HepG2 (cell line): ENCODE data around the gene IQCK. TPM values are rescaled to one million over a fixed set of nuclear protein-coding genes. Genes with fewer than 3 reads are reported as not detected.

Experiments used
- ATRX ChIP-seq: sonication (generic); formaldehyde crosslinking; IDR thresholded peaks from 2 replicates; pipeline ENCODE4 v1.4.0; 2020; ENCODE audit warnings: missing genetic modification reagents, borderline replicate concordance
- ELF1 ChIP-seq: sonication (generic); formaldehyde crosslinking; IDR thresholded peaks from 2 replicates; pipeline ENCODE4 v1.4.0; 2020; ENCODE audit warnings: missing genetic modification reagents
- GTF3A ChIP-seq: sonication (generic); formaldehyde crosslinking; conservative IDR thresholded peaks from 2 replicates; pipeline ENCODE4 v1.4.0; 2020; ENCODE audit warnings: mild to moderate bottlenecking, missing genetic modification reagents
- KAT2B ChIP-seq: fragments of 150-350 bp; IDR thresholded peaks from 2 replicates; pipeline ENCODE4 v1.6.1; 2014; ENCODE audit warnings: low read depth, low read length, borderline replicate concordance
- ZNF788 ChIP-seq: sonication (generic); formaldehyde crosslinking; IDR thresholded peaks from 2 replicates; pipeline ENCODE4 v1.5.0; 2020; ENCODE audit warnings: mild to moderate bottlenecking, missing genetic modification reagents, borderline replicate concordance
- ZSCAN31 ChIP-seq: sonication (generic); formaldehyde crosslinking; IDR thresholded peaks from 2 replicates; pipeline ENCODE4 v1.5.0; 2020; ENCODE audit warnings: low read depth, mild to moderate bottlenecking, missing genetic modification reagents
- polyA plus RNA-seq, 8 experiments: library from polyadenylated mRNA; depleted of rRNA in 3 of 8; stranded (reverse) in 7 of 8; unstranded in 1 of 8; fragments of >200 nt; fragmentation: Illumina TruSeq in 4 of 8; extraction: Trizol in 4 of 8; gene quantifications; 2 replicates each; pipeline versions ENCODE4 v1.2.1 to v1.2.3, GENCODE V29; 2011 to 2016; ENCODE audit warnings: low read depth in 4 of 8, missing spikeins in 1 of 8, mixed read lengths in 1 of 8; ENCODE audit not compliant: insufficient read depth in 1 of 8
- total RNA-seq, 5 experiments: library from RNA; depleted of rRNA; stranded (reverse); fragments of >200 nt; fragmentation: Illumina TruSeq; extraction: Trizol; gene quantifications; 2 replicates each; pipeline ENCODE4 v1.2.3, GENCODE V29; 2016; ENCODE audit warnings: low read depth in 1 of 5
- TF ChIP-seq, protein P1 (sequence below): conservative IDR thresholded peaks from 2 replicates; pipeline ENCODE4 v1.6.1; 2018; ENCODE audit warnings: missing genetic modification reagents
- TF ChIP-seq, protein P2 (sequence below): sonication (generic); formaldehyde crosslinking; IDR thresholded peaks from 2 replicates; pipeline ENCODE4 v1.9.0; 2021; ENCODE audit warnings: missing genetic modification reagents, borderline replicate concordance
- TF ChIP-seq, protein P3 (sequence below): sonication (generic); formaldehyde crosslinking; conservative IDR thresholded peaks from 2 replicates; pipeline ENCODE4 v1.8.0; 2022; ENCODE audit warnings: low read depth, missing genetic modification reagents
- TF ChIP-seq, protein P4 (sequence below): sonication (generic); formaldehyde crosslinking; conservative IDR thresholded peaks from 2 replicates; pipeline ENCODE4 v1.4.0; 2020; ENCODE audit warnings: missing genetic modification reagents
- TF ChIP-seq, protein P5 (sequence below): sonication (generic); formaldehyde crosslinking; IDR thresholded peaks from 2 replicates; pipeline ENCODE4 v1.4.0; 2020; ENCODE audit warnings: missing genetic modification reagents
- TF ChIP-seq, protein P6 (sequence below): IDR thresholded peaks from 2 replicates; pipeline ENCODE4 v1.6.1; 2016; ENCODE audit warnings: low read depth, control low read depth
- TF ChIP-seq, protein P7 (sequence below): sonication (generic); formaldehyde crosslinking; IDR thresholded peaks from 2 replicates; pipeline ENCODE4 v1.4.0; 2020; ENCODE audit warnings: missing genetic modification reagents

Gene IQCK
- total and polyA plus RNA-seq, 2 of the 13 experiments (the other 11 are each of a cell fraction or from before 2014, with no cell fraction given) = 5.1 to 7.3 TPM

DNA sequence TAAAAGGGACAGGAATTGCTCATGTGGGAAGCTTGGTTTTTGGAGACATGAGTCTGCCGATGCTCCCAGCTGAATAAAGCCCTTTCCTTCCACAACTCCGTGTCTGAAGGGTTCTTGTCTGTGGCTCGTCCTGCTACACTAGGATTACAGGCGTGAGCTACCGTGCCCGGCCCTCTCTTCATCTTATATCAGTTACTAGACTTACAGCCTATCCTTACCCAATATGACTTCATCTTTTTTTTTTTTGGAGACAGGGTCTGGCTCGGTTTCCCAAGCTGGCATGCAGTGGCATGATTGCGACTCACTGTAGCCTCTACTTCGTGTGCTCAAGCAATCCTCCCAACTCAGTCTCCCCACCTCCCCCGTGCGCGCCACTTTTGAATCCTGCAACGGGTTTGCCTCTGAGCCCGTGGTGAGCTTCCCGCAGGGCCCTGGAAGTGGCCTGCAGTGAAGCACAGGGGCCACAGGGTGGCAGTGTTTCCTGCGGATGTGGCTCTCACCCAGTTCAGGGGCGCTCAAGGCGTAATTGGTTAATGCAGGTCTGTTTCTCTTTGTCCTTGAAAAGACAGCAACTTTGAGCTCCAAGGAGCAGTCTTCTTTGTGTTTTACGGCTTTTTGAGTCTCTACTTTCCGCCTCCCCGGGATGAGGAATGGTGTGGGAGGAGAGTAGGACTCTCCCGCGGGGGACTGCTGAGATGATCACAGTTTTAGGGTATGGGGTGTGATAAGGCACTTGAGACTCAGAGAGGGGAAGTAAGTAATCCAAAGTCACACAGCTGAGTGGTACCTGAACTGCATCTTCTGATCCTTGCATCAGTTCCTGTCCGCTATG is 189.3 kb downstream of the IQCK start (continued):
- TF ChIP-seq, protein P1, sequence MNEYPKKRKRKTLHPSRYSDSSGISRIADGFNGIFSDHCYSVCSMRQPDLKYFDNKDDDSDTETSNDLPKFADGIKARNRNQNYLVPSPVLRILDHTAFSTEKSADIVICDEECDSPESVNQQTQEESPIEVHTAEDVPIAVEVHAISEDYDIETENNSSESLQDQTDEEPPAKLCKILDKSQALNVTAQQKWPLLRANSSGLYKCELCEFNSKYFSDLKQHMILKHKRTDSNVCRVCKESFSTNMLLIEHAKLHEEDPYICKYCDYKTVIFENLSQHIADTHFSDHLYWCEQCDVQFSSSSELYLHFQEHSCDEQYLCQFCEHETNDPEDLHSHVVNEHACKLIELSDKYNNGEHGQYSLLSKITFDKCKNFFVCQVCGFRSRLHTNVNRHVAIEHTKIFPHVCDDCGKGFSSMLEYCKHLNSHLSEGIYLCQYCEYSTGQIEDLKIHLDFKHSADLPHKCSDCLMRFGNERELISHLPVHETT = no peak
- TF ChIP-seq KAT2B (no peak), ATRX (CRISPR knock-in tag) (no peak), GTF3A (CRISPR knock-in tag) (no peak), ZNF788 (CRISPR knock-in tag) (no peak), ZSCAN31 (CRISPR knock-in tag) (no peak), ELF1 (CRISPR knock-in tag) (peak; percentile 38; the same call in 1 of the 2 replicates)
- TF ChIP-seq, protein P2, sequence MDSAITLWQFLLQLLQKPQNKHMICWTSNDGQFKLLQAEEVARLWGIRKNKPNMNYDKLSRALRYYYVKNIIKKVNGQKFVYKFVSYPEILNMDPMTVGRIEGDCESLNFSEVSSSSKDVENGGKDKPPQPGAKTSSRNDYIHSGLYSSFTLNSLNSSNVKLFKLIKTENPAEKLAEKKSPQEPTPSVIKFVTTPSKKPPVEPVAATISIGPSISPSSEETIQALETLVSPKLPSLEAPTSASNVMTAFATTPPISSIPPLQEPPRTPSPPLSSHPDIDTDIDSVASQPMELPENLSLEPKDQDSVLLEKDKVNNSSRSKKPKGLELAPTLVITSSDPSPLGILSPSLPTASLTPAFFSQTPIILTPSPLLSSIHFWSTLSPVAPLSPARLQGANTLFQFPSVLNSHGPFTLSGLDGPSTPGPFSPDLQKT (CRISPR knock-in tag) = no peak
- TF ChIP-seq, protein P3, sequence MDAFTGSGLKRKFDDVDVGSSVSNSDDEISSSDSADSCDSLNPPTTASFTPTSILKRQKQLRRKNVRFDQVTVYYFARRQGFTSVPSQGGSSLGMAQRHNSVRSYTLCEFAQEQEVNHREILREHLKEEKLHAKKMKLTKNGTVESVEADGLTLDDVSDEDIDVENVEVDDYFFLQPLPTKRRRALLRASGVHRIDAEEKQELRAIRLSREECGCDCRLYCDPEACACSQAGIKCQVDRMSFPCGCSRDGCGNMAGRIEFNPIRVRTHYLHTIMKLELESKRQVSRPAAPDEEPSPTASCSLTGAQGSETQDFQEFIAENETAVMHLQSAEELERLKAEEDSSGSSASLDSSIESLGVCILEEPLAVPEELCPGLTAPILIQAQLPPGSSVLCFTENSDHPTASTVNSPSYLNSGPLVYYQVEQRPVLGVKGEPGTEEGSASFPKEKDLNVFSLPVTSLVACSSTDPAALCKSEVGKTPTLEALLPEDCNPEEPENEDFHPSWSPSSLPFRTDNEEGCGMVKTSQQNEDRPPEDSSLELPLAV (CRISPR knock-in tag) = no peak
- TF ChIP-seq, protein P4, sequence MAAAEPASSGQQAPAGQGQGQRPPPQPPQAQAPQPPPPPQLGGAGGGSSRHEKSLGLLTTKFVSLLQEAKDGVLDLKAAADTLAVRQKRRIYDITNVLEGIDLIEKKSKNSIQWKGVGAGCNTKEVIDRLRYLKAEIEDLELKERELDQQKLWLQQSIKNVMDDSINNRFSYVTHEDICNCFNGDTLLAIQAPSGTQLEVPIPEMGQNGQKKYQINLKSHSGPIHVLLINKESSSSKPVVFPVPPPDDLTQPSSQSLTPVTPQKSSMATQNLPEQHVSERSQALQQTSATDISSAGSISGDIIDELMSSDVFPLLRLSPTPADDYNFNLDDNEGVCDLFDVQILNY (CRISPR knock-in tag) = peak; percentile 65; the same call in 1 of the 2 replicates
- TF ChIP-seq, protein P5, sequence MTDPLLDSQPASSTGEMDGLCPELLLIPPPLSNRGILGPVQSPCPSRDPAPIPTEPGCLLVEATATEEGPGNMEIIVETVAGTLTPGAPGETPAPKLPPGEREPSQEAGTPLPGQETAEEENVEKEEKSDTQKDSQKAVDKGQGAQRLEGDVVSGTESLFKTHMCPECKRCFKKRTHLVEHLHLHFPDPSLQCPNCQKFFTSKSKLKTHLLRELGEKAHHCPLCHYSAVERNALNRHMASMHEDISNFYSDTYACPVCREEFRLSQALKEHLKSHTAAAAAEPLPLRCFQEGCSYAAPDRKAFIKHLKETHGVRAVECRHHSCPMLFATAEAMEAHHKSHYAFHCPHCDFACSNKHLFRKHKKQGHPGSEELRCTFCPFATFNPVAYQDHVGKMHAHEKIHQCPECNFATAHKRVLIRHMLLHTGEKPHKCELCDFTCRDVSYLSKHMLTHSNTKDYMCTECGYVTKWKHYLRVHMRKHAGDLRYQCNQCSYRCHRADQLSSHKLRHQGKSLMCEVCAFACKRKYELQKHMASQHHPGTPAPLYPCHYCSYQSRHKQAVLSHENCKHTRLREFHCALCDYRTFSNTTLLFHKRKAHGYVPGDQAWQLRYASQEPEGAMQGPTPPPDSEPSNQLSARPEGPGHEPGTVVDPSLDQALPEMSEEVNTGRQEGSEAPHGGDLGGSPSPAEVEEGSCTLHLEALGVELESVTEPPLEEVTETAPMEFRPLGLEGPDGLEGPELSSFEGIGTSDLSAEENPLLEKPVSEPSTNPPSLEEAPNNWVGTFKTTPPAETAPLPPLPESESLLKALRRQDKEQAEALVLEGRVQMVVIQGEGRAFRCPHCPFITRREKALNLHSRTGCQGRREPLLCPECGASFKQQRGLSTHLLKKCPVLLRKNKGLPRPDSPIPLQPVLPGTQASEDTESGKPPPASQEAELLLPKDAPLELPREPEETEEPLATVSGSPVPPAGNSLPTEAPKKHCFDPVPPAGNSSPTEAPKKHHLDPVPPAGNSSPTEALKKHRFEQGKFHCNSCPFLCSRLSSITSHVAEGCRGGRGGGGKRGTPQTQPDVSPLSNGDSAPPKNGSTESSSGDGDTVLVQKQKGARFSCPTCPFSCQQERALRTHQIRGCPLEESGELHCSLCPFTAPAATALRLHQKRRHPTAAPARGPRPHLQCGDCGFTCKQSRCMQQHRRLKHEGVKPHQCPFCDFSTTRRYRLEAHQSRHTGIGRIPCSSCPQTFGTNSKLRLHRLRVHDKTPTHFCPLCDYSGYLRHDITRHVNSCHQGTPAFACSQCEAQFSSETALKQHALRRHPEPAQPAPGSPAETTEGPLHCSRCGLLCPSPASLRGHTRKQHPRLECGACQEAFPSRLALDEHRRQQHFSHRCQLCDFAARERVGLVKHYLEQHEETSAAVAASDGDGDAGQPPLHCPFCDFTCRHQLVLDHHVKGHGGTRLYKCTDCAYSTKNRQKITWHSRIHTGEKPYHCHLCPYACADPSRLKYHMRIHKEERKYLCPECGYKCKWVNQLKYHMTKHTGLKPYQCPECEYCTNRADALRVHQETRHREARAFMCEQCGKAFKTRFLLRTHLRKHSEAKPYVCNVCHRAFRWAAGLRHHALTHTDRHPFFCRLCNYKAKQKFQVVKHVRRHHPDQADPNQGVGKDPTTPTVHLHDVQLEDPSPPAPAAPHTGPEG (CRISPR knock-in tag) = no peak
- TF ChIP-seq, protein P6, sequence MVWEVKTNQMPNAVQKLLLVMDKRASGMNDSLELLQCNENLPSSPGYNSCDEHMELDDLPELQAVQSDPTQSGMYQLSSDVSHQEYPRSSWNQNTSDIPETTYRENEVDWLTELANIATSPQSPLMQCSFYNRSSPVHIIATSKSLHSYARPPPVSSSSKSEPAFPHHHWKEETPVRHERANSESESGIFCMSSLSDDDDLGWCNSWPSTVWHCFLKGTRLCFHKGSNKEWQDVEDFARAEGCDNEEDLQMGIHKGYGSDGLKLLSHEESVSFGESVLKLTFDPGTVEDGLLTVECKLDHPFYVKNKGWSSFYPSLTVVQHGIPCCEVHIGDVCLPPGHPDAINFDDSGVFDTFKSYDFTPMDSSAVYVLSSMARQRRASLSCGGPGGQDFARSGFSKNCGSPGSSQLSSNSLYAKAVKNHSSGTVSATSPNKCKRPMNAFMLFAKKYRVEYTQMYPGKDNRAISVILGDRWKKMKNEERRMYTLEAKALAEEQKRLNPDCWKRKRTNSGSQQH (CRISPR knock-in tag) = no peak
- TF ChIP-seq, protein P7, sequence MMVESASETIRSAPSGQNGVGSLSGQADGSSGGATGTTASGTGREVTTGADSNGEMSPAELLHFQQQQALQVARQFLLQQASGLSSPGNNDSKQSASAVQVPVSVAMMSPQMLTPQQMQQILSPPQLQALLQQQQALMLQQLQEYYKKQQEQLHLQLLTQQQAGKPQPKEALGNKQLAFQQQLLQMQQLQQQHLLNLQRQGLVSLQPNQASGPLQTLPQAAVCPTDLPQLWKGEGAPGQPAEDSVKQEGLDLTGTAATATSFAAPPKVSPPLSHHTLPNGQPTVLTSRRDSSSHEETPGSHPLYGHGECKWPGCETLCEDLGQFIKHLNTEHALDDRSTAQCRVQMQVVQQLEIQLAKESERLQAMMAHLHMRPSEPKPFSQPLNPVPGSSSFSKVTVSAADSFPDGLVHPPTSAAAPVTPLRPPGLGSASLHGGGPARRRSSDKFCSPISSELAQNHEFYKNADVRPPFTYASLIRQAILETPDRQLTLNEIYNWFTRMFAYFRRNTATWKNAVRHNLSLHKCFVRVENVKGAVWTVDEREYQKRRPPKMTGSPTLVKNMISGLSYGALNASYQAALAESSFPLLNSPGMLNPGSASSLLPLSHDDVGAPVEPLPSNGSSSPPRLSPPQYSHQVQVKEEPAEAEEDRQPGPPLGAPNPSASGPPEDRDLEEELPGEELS (CRISPR knock-in tag) = no peak
